GM21717 (cell line): Measurements from ENCODE around the gene UVRAG.

ENCODE experiments used
- ATAC-seq: cut with Tn5 transposase; IDR thresholded peaks from one replicate; pipeline ENCODE4 v1.9.1; 2021; ENCODE audit warnings: mild to moderate bottlenecking, moderate library complexity; ENCODE audit not compliant: unreplicated experiment

The UVRAG gene

GRCh38 chr11:75996523-75997442 lies 181.8 kb downstream of the UVRAG start:
- no peak for ATAC-seq

GRCh38 chr11:76004400-76004799 lies 189.4 kb downstream of the UVRAG start:
- ATAC-seq = no peak

GRCh38 chr11:76005756-76006155 lies 190.7 kb downstream of the UVRAG start:
- no peak for ATAC-seq

- ATAC-seq = no peak
These were observed 192.2 kb downstream of the UVRAG start for GRCh38 chr11:76007166-76007565.

- ATAC-seq = no peak
These were observed 193.5 kb downstream of the UVRAG start for GRCh38 chr11:76008474-76008873.

GRCh38 chr11:76010051-76010450 lies 195.0 kb downstream of the UVRAG start:
- ATAC-seq = no peak

GRCh38 chr11:76013526-76013925 lies 198.5 kb downstream of the UVRAG start:
- ATAC-seq = no peak

- ATAC-seq = no peak
These were observed 208.4 kb downstream of the UVRAG start for GRCh38 chr11:76023236-76024068.

GRCh38 chr11:76025068-76025467 lies 210.1 kb downstream of the UVRAG start:
- ATAC-seq = no peak

- ATAC-seq = no peak
These were observed 210.8 kb downstream of the UVRAG start for GRCh38 chr11:76025817-76026216.

GRCh38 chr11:76026281-76026680 lies 211.3 kb downstream of the UVRAG start:
- ATAC-seq = no peak

- no peak for ATAC-seq
These were observed 211.9 kb downstream of the UVRAG start for GRCh38 chr11:76026862-76027261.

- ATAC-seq = no peak
These were observed 215.3 kb downstream of the UVRAG start for GRCh38 chr11:76030286-76030685.

- no peak for ATAC-seq
These were observed 216.1 kb downstream of the UVRAG start for GRCh38 chr11:76030968-76031590.

GRCh38 chr11:76033699-76034098 lies 218.7 kb downstream of the UVRAG start:
- ATAC-seq = no peak

- ATAC-seq = no peak
These were observed 220.0 kb downstream of the UVRAG start for GRCh38 chr11:76035020-76035419.

GRCh38 chr11:76038608-76039007 lies 223.6 kb downstream of the UVRAG start:
- ATAC-seq = no peak

- no peak for ATAC-seq
These were observed 226.2 kb downstream of the UVRAG start for GRCh38 chr11:76041208-76041607.

GRCh38 chr11:76044750-76045320 lies 229.8 kb downstream of the UVRAG start:
- ATAC-seq = no peak

- ATAC-seq = no peak
These were observed 232.2 kb downstream of the UVRAG start for GRCh38 chr11:76047231-76047630.

GRCh38 chr11:76047766-76048165 lies 232.8 kb downstream of the UVRAG start:
- no peak for ATAC-seq
